GM20431 (cell line): ENCODE results near the gene MORC1.

Experiments
- in situ Hi-C: fragments of 300-500 bp; cut with MseI, MboI; formaldehyde crosslinking; loops from one replicate; pipeline ENCODE4 v1.15.0; 2020; ENCODE audit warnings: low sequenced_read_pairs; ENCODE audit not compliant: unreplicated experiment

MORC1 gene

GRCh38 chr3:108953210-108953609 lies 164.7 kb downstream of the MORC1 start:
- in situ Hi-C loops: no loop called here

- in situ Hi-C loops: no loop called here
Observed at GRCh38 chr3:108951820-108952501, 166.0 kb downstream of the MORC1 start.

GRCh38 chr3:108947855-108948254 lies 170.1 kb downstream of the MORC1 start:
- in situ Hi-C loops: no loop called here

- in situ Hi-C loops: no loop called here
Observed at GRCh38 chr3:108946292-108947285, 171.3 kb downstream of the MORC1 start.

GRCh38 chr3:108940568-108941263 lies 177.2 kb downstream of the MORC1 start:
- in situ Hi-C loops: no loop called here

GRCh38 chr3:108940166-108940565 lies 177.8 kb downstream of the MORC1 start:
- in situ Hi-C loops: no loop called here

- in situ Hi-C loops: no loop called here
Observed at GRCh38 chr3:108936924-108937689, 180.8 kb downstream of the MORC1 start.

GRCh38 chr3:108931035-108931434 lies 186.9 kb downstream of the MORC1 start:
- in situ Hi-C loops: no loop called here

- in situ Hi-C loops: loop anchor here (25.0 kb wide), 2 partner anchors 257 to 432 kb away; no protein-coding TSS in a partner anchor
Observed at GRCh38 chr3:108918866-108919265, 199.1 kb downstream of the MORC1 start.

GRCh38 chr3:108914774-108915641 lies 202.9 kb downstream of the MORC1 start:
- in situ Hi-C loops: loop anchor here (25.0 kb wide), 2 partner anchors 253 to 428 kb away; no protein-coding TSS in a partner anchor

- in situ Hi-C loops: loop anchor here (25.0 kb wide), 2 partner anchors 247 to 422 kb away; no protein-coding TSS in a partner anchor
Observed at GRCh38 chr3:108909799-108910198, 208.1 kb downstream of the MORC1 start.
